ENCODE measurements around the gene LAIR1. TPM values are rescaled to one million over a fixed set of nuclear protein-coding genes. Genes with fewer than 3 reads are reported as not detected.
A peak's percentile ranks its signal among the peaks of the same experiment; 100 is the strongest.
"Not testable (repeated sequence)": the region's sequence is repeated elsewhere in the genome, so short reads cannot be mapped to it uniquely, and the experiment has no call there.

The LAIR1 gene
- polyA plus RNA-seq, 3 donors = 48.0 to 202 (median 73.8) TPM

GRCh38 chr19:54383330-54383729 is 18.6 kb upstream of the LAIR1 start:
- H3K79me2 ChIP-seq (ENCODE audit: insufficient read depth, low read length) = peaks cover 6% of the 10 kb centered on the region
- Mint-ChIP-seq H3K4me1 (peaks cover 57% of the 10 kb centered on the region), H3K27ac (peak overlapping the region in 6 of 7 donors; percentile 35 to 91 (median 87)), H3K27me3 (ENCODE audit: low read depth in 3 of 3) (peaks cover 0 to 3% (median 3%) of the 10 kb centered on the region in 3 donors), H3K9me3 (peaks cover 0 to 9% (median 2%) of the 10 kb centered on the region in 7 donors), H3K36me3 (peaks cover 0 to 4% of the 10 kb centered on the region in 2 donors), H3K4me3 (peak overlapping the region in 1 of 2 donors; percentile 3)
- H3K4me2 ChIP-seq (replicated peaks; ENCODE audit: extremely low read depth, low read length, poor library complexity, severe bottlenecking) = peak overlapping the region; percentile 13
- H3K27ac ChIP-seq (ENCODE audit: low read depth in 1 of 2, low read length in 2 of 2) = peak overlapping the region in 1 of 2 donors; percentile 56
- H3K36me3 ChIP-seq (replicated peaks in 1 of 2; ENCODE audit: control insufficient read depth in 1 of 2, insufficient read depth in 2 of 2, low read length in 2 of 2) = no peaks in the 10 kb centered on the region
- H3K4me1 ChIP-seq (ENCODE audit: control insufficient read depth in 1 of 2, insufficient read depth in 2 of 2, low read length in 2 of 2) = peaks cover 69 to 72% of the 10 kb centered on the region in 2 donors
- intact Hi-C loops (cut with micrococcal nuclease) = no loop called here
- no CpG with 5 or more reads among the region's 4 CpGs for WGBS (ENCODE audit: insufficient coverage)
- no peak overlapping the region for H3K9ac ChIP-seq (ENCODE audit: insufficient read depth, low read length, poor library complexity, severe bottlenecking)
- TF ChIP-seq CTCF (IDR thresholded peaks at IDR 0.05) = no peak
- H3K27me3 ChIP-seq (ENCODE audit: control insufficient read depth in 2 of 2, insufficient read depth in 2 of 2, low read length in 2 of 2) = no peaks in the 10 kb centered on the region
- no peak overlapping the region for H2AFZ ChIP-seq (ENCODE audit: insufficient read depth, low read depth, low read length, poor library complexity, severe bottlenecking)
- no peaks in the 10 kb centered on the region for H4K20me1 ChIP-seq (ENCODE audit: insufficient read depth, low read length)
- DNase-seq = peak in 2 of 3 donors; percentile 77 to 78
- no peak overlapping the region for H3K4me3 ChIP-seq (replicated peaks in 1 of 3; ENCODE audit: low read depth in 2 of 3, low read length in 3 of 3)
- H3K9me3 ChIP-seq (replicated peaks in 1 of 2; ENCODE audit: control insufficient read depth in 1 of 2, insufficient read depth in 1 of 2, low read length in 2 of 2) = no peaks in the 10 kb centered on the region

GRCh38 chr19:54382041-54382440 is 17.3 kb upstream of the LAIR1 start:
- H3K27me3 Mint-ChIP-seq (ENCODE audit: low read depth in 3 of 3); H3K27me3 ChIP-seq (ENCODE audit: control insufficient read depth in 2 of 2, insufficient read depth in 2 of 2, low read length in 2 of 2); H2AFZ ChIP-seq (ENCODE audit: insufficient read depth, low read depth, low read length, poor library complexity, severe bottlenecking); H3K9me3 Mint-ChIP-seq; H3K4me3 Mint-ChIP-seq; H3K9ac ChIP-seq (ENCODE audit: insufficient read depth, low read length, poor library complexity, severe bottlenecking); intact Hi-C loops (cut with micrococcal nuclease); H3K79me2 ChIP-seq (ENCODE audit: insufficient read depth, low read length); H3K36me3 Mint-ChIP-seq; H4K20me1 ChIP-seq (ENCODE audit: insufficient read depth, low read length); H3K36me3 ChIP-seq (replicated peaks in 1 of 2; ENCODE audit: control insufficient read depth in 1 of 2, insufficient read depth in 2 of 2, low read length in 2 of 2); H3K9me3 ChIP-seq (replicated peaks in 1 of 2; ENCODE audit: control insufficient read depth in 1 of 2, insufficient read depth in 1 of 2, low read length in 2 of 2): not testable (repeated sequence)
- H3K27ac Mint-ChIP-seq = peak overlapping the region; percentile 67 to 93 (median 84)
- peak in 2 of 3 donors; percentile 63 to 64 for DNase-seq
- H3K4me1 ChIP-seq (ENCODE audit: control insufficient read depth in 1 of 2, insufficient read depth in 2 of 2, low read length in 2 of 2) = peaks cover 68 to 71% of the 10 kb centered on the region in 2 donors
- peak overlapping the region; percentile 29 for H3K4me2 ChIP-seq (replicated peaks; ENCODE audit: extremely low read depth, low read length, poor library complexity, severe bottlenecking)
- H3K27ac ChIP-seq (ENCODE audit: low read depth in 1 of 2, low read length in 2 of 2) = peak overlapping the region; percentile 46 to 62
- peaks cover 49% of the 10 kb centered on the region for H3K4me1 Mint-ChIP-seq
- WGBS (ENCODE audit: insufficient coverage) = no CpG with 5 or more reads among the region's 13 CpGs
- peak overlapping the region in 1 of 3 experiments; percentile 11 for H3K4me3 ChIP-seq (replicated peaks in 1 of 3; ENCODE audit: low read depth in 2 of 3, low read length in 3 of 3)
